Fibroblast of peridontal ligament (primary cell): ENCODE results near the gene WDR86.

Source experiments
- DNase-seq: peaks from one replicate; pipeline ENCODE4 v3.0.0-alpha.2; 2010; ENCODE audit errors: extremely low read depth

WDR86 gene

DNA sequence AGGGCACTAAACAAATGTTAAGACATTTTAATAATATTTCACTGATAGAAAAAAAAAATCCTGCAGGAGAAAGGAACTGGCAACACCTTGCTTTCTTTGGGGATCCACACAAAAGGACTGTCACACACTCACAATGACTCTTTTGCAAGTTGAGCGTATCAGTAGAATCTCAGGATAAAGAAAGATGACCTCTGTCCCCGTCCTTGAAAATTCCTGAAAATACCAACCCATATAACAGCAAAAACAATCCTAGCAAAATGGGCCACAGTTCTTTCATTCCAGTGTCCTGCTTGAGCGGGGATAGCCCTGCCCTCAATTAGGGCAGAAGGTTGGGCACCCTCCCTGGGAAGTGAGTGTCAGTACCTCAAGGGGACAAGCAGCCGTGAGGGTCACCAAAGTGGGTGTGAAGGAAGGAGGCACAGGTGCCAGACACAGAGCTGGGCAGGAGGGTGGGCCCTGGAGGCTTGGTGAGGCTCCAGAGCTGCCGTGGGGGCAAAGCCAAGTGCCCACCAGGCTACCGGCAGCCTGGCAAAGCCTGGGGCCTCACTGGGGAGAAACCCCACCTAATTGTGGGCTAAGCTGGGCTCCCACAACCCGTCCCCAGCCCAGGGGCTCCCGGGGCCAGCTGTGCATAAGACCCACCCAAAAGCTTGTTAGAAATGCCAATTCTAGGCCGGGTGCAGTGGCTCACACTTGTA, 2.8 kb downstream of the WDR86 start:
- DNase-seq = no peak

DNA sequence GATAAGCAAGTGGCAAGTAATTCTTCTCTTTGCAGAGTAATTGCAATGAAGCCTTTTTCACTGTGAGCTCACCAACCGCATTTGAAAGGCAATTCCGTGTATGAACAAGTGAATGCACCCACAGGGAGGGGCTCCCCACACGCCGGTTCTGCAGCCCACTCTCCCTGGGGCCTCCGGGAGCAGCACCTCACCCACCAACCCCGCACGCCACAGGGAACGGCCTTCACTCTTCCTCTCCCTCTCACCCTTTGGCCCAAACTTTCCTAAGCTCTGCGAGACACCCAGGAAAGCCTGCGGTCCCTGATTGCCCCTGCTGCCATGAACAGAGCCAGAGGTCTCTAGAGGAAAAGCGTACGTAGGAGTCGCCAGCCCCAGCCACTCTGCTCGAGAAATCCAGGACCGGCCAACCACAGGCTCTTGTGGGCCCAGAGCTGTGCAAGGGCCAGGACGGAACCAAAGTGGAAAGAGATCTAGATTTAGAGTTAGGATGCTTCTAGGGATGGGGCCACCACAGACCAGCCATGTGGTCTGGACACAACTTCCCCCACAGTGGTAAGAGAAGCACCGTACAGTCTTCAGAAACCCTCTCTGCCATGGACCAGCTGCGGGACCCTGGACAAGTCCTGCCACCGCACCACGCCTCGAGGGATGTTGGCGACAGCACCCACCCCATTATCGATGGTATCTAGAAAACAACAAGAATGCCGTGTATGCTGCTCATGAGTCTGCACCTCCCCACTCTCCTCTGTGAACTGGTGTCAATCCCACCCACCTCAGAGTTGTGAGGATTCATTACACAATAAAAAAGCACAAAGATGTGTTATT, 3.6 kb downstream of the WDR86 start:
- no peak for DNase-seq

DNA sequence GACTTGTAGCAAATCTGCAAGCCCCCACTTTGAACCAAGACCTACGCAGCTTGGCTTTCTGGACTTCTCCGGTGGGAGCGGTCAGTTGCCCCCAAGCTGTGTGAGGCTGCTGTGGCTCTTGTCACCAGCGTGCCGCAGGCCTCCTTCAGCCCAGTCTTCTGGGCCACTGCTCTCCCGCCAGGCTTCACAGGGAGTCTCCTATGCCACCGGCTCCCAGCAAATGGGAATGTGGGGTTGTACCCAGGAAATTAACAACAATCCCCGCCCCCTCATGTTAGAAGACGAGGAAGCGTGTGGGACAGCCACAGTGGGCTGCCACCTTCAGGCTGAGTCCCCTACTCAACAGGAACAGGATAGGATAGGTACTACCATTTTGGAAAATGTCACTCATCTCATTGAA, 4.2 kb downstream of the WDR86 start:
- DNase-seq = no peak

DNA sequence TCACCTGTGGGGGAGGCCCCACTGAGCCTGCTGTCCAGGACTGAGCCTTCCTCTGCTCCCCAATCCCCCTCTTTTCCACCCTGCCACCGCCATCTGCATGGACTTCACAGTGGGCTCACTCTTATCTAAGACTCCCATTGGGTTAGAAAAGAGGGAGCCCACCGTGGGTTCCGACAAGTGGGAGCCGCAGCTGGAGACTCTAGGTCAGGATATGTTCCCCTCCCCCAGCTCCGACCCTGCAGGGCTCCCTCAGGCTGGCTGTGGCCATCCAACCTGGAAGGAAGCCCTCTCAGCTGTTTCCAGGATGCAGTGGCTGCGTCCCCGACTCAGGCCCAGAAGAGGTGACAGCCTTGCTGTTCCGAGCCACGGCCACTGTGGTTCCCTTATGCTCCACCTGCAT, 4.8 kb downstream of the WDR86 start:
- no peak for DNase-seq

DNA sequence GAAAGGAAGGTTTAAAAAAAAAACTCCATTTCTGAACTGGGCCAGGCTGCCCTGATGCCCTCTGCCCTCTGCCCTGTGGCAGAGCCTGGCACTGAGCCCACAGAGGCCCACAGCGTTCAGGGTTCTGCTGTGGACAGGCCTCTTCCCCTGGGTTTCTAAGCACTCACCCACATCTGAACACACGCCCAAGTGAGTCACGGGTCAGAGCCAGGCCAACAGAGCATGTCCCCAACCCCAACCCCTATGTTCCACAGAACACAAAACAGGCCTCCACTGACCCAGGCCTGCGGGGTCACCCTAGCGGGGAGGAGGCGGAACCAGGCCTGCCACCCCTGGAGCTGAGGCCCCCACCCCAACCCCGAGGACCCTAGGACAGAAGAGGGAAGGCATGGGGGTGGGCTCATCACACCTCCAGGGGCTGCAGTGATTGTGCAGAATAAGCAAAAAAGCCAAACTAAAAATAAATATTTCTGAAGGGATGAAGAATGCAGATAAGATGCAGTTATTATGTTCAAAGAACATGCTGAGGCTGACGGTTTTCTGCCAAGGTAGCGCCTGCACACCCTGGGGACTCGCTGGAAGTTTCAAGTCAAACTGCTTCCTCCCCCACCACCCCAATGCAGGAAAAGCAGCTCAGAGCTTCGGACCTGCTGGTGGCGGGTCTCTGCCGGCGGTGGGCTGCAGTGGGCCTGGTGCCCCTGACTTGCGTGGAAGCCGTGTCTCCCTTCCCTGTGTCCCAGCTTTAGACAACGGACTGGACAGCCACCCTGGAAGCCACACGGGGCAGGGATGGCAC, 5.4 kb downstream of the WDR86 start:
- DNase-seq = peak; percentile 49

DNA sequence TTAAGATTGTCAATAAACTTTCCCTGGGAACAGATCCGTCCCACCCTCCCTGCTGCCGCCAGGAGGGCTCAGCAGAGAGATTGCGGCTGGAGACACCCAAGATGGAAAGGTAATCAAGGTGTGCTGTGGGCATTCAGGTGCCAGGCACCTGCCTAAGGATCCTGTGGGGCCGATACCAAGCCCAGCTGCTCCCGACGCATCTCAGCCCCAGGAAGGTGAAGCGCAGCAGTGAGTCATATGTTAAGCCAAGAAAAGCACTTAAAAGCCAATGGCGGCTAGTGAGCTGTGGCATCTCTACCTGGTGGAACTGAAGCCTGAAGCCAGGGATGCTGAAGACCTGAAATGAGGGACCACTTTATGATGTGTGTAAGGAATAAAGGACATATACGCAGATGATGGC, 6.1 kb downstream of the WDR86 start:
- DNase-seq = no peak

DNA sequence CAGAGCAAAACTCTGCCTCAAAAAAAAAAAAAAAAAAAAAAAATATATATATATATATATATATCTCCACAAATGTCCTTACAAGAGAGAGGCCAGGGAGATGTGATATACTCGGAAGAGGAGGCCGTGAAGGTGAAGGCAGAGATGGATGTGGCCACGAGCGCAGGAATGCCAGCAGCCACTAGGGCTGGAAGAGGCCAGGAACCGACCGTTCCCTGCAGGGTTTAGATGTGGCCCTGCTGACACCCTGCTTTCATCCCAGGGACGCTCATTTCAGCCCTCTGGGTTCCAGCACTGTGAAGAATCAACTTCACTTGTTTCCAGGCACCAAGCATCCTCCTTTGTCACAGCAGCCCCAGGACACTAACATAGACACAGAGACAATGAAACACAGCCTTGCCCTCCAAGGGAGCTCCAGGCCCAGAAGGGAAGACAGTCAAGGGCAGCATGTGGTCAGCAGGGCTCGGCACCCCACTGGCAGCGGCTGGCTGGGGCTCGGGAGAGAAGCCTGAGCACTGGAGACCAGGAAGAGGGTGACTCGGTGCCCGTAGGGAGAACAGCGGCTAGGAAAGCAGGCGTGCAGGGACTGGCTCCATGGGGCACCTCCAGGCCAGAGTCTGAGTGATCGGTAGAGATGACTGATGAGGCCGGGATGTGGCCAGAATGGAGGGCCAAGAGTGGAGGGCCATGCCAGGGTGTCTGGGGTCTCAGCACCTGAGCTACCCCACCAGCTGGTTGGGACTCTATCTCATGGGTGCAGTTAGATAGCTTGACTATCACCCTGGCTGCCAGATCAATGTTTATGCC, 7.6 kb downstream of the WDR86 start:
- no peak for DNase-seq

DNA sequence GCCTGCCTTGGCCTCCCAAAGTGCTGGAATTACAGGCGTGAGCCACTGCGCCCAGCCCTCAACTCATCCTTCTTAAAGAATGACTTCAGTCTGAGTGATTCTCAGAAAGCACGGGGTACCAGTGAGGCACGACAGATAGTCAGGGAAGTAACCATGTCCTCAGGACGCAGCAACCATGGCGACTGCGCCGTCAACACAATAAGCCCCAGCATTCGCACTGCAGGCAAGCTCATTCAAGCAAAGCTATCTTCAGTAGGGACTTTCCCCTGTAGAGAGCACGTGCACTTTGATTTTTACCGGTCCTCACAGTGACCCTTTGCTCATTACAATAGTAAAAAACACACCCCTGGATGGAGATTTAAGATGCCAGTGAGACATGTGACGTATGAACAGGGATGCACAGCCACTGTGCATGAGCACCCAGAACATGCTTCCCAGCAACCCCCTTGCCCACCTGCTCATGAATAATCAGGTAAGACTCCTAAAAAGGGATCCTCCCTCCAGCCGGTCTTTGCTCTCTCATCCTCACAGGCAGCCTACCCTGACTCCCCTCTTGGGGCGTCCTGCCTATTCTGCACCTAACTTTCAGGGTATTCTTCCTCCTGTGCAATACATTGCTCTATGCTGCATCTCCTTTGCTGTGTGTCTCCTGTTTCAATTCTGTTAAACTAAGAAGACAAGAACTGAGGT, 9.1 kb downstream of the WDR86 start:
- no peak for DNase-seq

DNA sequence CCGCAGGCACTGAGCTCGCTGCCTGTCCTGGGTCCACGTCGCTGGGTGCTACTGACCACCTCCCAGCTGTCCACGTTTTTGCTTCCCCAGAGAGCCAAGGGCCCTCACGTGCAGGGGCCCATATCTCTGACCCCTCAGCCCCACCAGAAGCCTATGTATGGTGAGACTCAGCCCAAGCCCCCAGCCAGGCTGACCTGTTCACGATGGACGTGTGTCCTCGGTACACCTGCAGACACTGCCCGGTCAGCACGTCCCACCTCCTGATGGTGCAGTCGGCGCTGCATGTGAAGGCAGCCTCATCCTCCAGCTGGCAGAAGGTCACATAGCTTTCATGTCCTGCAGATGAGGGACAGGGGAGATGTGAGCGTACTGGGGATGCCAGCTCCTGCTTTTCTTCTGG, 9.9 kb downstream of the WDR86 start:
- no peak for DNase-seq

DNA sequence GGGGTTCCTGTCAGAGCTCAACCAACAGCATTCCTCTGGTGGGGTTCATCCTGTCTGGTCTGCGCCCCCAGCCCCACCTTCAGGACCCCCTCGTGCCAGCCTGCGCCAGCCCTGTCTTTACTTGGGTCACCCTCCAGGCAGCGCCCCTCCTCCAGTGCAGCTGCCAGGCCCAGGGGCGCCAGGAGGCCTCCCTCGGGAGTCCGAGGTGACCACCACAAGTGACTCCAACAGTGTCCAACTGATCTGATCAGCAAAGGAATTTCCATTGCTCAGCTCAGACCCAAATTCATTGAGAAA, 10.6 kb downstream of the WDR86 start:
- no peak for DNase-seq

DNA sequence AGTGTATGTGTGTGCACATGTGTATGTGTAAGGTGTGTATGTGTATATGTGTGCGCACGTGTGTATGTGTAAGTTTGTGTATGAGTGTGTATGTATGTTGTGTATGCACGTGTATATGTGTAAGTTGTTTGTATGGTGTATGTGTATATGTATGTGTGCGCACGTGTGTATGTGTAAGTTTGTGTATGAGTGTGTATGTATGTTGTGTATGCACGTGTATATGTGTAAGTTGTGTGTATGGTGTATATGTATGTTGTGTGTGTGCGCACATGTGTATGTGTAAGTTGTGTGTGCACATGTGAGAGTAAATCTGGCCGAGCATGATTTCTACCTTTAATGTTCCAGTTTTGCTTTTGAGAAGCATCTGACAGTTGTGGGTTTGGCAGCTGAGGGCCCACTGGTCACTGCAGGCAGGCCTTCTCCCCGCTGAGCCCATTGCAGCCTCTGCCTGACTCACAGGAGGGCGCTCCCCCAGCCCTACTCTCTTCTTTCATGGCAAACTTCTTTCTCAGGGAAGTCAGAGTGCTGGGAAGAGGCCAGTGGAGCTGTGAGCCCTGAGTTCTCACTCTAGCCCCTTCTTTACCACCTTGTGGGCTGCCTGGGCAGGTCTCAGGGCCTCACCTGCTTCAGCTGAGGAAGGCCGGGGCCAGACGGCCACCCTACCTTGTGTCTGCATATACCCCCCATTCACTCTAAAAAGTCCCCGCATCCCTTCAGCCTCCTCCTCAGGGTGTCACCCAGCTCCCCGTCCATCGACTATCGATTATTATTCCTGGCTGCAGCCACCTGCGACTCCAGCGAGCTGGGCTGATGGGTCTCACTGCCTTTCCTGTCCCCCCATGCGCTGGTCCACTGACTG, 11.2 kb downstream of the WDR86 start:
- no peak for DNase-seq

DNA sequence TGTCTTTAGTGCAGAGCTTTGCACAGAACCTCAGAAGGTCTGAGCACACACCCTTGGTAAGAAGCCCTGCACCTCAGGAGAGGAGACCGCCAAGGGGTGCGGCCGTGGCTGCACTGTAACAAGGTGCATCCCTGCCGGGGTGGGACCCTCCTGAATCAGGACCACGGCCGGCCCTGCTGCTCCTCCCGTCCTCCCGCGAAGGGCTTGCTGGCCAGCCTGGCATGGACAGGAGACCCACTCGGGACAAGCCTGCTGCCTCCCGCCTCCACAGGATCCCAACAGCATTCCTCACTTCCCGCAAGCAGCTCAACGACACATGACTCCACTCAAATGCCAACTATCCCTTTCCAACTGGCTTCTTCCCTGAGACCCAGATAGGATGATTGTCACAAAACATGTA, 12.8 kb downstream of the WDR86 start:
- no peak for DNase-seq

DNA sequence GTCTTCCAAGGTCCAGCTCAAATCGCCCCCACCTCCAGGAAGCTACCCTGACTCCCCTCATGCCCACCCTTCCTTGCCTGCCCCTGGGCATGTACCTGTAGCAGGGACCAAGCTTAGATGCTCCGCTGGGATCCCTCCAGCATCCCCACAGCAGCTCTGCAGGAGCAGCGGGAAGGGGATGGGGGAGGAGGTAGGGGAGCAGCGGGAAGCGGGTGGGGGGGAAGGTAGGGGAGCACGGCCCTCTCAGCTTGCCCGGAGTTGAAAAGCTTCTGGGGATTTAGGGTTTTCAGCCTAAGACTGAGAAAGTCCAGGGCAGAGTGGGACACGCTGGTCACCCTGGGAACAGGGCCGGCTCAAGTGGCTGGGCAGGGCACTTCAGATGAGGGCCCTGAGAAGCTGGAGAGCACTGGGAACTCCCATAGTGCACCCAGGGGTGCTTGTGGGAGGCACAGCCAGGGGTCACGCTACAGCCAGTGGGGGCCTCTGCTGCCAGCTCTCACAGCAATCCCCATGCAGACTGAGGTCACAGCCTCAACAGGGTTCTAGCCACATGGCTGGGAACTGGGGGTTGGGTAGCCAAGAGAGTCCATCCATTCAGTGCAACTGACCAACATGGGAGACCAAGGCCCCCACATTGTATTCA, 13.4 kb downstream of the WDR86 start:
- DNase-seq = no peak

DNA sequence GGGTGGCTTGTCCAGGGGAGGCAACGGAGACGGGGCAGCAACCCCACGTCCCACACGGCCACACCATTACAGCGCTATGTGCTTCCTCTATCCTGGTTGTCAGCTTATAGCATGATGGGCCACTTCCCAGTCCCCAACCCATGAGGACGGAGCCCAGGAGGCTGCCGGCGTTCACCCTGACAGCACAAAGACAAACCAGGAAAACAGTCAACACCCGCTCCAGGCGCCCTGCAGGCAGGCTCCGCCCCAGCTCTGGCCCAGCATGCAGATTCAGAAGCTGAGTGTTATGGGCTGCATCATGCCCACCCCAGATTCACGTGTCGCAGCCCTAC, 14.8 kb downstream of the WDR86 start:
- no peak for DNase-seq

DNA sequence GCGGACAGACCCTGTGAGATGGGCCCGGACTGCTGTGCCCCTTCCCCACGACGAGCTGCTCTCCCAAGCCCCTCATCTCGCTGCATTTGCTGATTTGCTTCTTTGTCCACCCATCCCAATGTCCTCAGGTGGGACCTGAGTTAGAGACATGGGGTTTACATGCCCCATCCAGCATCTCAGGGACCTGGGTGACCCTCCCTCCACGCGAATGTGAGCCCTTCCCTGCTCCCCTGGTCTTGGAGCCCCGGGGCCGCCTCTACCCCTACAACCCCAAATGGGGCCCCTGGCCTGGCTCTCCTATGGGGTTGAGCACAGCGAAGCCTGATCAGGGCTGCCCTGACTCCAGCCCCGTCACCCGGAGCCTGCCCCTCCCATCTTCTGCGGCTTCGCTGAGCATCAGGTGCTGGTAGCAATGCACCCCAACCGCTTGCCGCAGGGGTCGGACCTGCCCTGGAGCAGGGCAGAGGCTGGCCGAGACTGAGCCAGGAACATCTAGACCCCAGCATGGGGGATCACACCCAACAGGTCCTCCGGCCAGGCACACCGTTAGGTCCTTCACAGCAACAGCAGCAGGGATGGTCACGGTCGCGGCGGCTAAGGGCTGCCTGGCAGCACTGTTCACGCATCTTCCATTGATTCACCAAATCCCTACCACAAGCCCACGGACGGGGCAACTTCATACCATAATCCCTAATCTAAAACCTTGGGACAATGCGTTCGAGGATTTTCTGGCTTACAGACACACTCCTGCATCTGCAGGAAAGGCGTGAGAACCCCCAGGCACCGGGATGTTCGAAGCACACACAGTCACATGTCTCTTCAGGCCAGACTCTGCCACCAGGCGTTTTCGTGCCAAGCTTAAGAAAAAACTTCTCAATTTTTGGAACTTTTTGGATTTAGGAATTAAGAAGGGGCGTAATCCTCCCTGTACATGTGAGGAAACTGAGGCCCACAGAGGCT, 15.5 kb downstream of the WDR86 start:
- DNase-seq = no peak

DNA sequence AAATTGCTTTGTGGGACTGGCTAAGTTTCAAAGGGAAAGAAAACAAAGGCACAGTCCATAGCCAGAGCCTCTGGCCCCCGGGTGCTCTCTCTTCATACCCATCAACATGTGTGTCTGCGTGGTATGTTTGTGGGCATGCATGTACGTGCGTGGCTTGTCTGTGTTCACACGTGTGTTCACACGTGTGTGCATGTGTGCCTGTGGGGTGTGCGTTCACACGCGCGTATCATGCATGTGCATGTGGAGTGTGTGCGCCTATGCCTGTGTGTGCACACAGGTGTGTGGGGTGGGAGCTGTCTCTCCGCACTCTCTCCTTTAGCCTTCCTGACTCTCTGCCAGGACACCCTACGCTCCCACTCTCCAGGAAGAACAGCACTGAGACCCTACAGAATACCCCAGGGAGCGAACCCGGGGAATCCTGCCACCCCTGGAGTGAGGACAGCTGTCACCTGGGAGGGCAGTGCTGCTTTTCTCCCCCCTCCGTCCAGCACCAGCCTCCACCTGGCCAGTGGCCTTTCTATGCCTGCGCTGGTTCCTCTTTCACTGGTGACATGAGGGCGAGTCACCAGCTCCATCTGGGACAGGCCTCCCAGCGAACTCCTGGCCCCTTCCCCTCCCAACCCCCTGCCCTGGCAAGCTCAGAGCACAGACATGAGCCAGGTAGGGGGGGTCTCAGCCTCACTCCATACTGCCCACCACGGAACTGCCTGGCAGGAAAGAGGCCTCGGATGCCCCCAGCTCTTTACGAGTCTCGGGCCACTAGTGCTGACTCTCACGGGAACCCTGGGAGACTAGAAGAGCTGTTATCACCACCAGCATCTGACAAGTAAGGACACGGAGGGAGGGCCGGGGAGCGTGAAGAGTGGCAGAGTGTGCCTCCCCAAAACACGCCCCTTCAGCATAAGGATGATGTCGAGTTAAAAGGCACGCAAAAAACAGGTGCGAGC, 16.5 kb downstream of the WDR86 start:
- no peak for DNase-seq

DNA sequence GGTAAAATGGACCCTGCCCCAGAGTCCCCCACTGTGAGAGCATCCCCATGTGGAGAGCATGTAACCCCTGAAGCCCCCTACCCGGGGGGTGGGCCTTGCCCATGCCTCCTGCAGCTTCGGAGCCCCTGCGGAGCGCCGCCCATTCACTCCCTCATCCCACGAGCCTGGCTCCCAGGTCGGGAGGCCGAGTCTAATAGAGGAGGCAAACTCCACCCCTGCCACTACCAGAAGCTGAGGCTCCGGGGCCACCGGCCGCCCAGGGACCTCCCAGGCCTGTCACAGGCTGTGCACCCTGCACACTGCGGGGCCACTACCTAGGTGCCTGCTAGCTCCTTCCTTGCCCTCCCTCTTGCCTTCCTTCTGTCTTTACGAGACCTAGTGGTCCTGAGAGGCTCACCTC, 17.4 kb downstream of the WDR86 start:
- DNase-seq = no peak

DNA sequence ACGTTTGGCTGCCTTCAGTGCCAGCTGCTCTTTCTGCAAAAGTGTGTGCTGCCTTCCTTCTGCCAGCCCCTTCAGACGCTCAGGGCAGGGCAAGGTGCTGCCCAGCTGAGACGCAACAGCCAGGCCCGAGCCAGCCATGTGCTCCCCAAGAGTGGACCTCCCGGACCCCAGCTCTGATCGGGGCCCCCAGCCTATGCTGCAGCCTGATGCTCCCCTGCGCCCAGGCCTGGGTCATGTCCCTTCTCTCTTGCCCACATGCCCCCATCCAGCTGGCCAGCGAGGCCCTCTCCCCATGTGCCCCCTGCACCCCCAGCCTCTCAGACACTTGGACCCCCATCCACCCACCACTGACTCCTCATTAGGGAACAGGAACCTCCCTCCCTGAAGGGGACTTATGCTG, 17.8 kb downstream of the WDR86 start:
- DNase-seq = no peak
